Activated naive CD8-positive, alpha-beta T cell treated with anti-CD3 and anti-CD28 coated beads for 36 hours (primary cell): ENCODE results near the gene CLECL1. TPM values are rescaled to one million over a fixed set of nuclear protein-coding genes. Genes with fewer than 3 reads are reported as not detected.

Experiments used
- total RNA-seq, 2 experiments: library from RNA; stranded (reverse); gene quantifications; one replicate each; pipeline ENCODE4 v1.2.3, GENCODE V29; 2021

The CLECL1 gene
- total RNA-seq, 2 experiments from 2014 or later: 6.4 to 7.0 TPM

Other genes starting within 250 kb of the CLECL1 start
- gene KLRB1, start 125.2 kb downstream of the CLECL1 start, total RNA-seq: not detected
- 100 to 1,000 TPM; 270 to 290 TPM for gene CLEC2D, start 63.4 kb downstream of the CLECL1 start, total RNA-seq
- 100 to 1,000 TPM; 143 to 152 TPM for gene CD69, start 27.8 kb upstream of the CLECL1 start, total RNA-seq
- gene KLRF1, start 94.4 kb upstream of the CLECL1 start, total RNA-seq: not detected
- 10 to 100 TPM; 21.1 to 25.6 TPM for gene CLEC2B, start 136.3 kb upstream of the CLECL1 start, total RNA-seq
- not detected for gene KLRF2, start 148.4 kb upstream of the CLECL1 start, total RNA-seq
- not detected for gene CLEC2A, start 199.3 kb upstream of the CLECL1 start, total RNA-seq
- gene CLEC12A, start 238.3 kb upstream of the CLECL1 start, total RNA-seq: under 1 TPM; 0.14 TPM